Activated B cell treated with CpG ODN at 0.5 μM for 24 hours (primary cell): ENCODE data around the gene RIT1. TPM values are rescaled to one million over a fixed set of nuclear protein-coding genes. Genes with fewer than 3 reads are reported as not detected.
A peak's percentile ranks its signal among the peaks of the same experiment; 100 is the strongest.

Source experiments
- ATAC-seq: fragments of 200-7000 bp; cut with Tn5 transposase; one replicate; pipeline ENCODE4 v1.10.0; 2021; ENCODE audit warnings: low read depth, mild to moderate bottlenecking, moderate library complexity
- CTCF ChIA-PET: fragments of 350-600 bp; sonication (Branson Sonifier 250); formaldehyde crosslinking; loops from one replicate; lab custom pipeline; 2021; ENCODE audit warnings: antibody characterized with exemption; lab: Charles Lee
- POLR2A ChIA-PET: fragments of 350-600 bp; sonication (Branson Sonifier 250); formaldehyde crosslinking; loops from one replicate; lab custom pipeline; 2021; ENCODE audit warnings: antibody characterized with exemption; lab: Charles Lee
- DNase-seq: peaks from one replicate; pipeline ENCODE4 v3.0.0; 2022
- H3K27ac Mint-ChIP-seq: one replicate; pipeline ENCODE4 v1.8.0; 2020; ENCODE audit warnings: mixed read lengths
- H3K27me3 Mint-ChIP-seq: one replicate; pipeline ENCODE4 v1.8.0; 2021; ENCODE audit warnings: mixed read lengths
- H3K36me3 Mint-ChIP-seq: one replicate; pipeline ENCODE4 v1.8.0; 2021; ENCODE audit warnings: low read depth, mixed read lengths
- H3K4me1 Mint-ChIP-seq: one replicate; pipeline ENCODE4 v1.8.0; 2021; ENCODE audit warnings: mixed read lengths
- H3K4me3 Mint-ChIP-seq: one replicate; pipeline ENCODE4 v1.8.0; 2020; ENCODE audit warnings: mild to moderate bottlenecking, mixed read lengths
- H3K9me3 Mint-ChIP-seq: one replicate; pipeline ENCODE4 v1.8.0; 2020; ENCODE audit warnings: mixed read lengths
- intact Hi-C: fragments of 100-400 bp; cut with micrococcal nuclease; formaldehyde crosslinking; loops from one replicate; pipeline ENCODE4 v1.15.1; 2024
- total RNA-seq: library from RNA; stranded (reverse); gene quantifications from 2 replicates; pipeline ENCODE4 v1.2.3, GENCODE V29; 2022
- TF ChIP-seq, protein P1 (sequence below): fragments of 200-600 bp; IDR thresholded peaks from one replicate; pipeline ENCODE4 v1.8.0; 2022; ENCODE audit warnings: antibody characterized with exemption, mild to moderate bottlenecking

RIT1 gene
- total RNA-seq, 1 donor from 2014 or later: 38.6 TPM

DNA sequence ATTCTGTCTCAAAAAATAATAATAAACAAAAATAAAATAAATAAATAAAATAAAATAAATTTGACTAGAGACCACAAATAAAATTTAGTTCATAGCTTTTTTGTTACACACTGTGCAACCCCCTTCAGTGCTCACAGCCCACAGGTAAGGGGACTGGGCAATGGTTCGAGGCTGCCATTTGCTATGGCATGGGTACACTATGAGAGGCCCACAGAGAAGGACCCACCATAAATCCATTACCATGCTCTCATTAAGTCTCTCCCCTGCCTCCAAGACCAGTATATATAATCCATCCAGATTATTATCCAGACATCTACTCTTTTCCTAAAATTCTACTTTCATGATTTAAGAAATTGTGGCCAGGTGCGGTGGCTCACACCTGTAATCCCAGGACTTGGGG lies 8.7 kb upstream of the RIT1 start:
- CTCF ChIA-PET: no interaction called here
- no peak overlapping the region for H3K4me3 Mint-ChIP-seq
- H3K4me1 Mint-ChIP-seq: no peaks in the 10 kb centered on the region
- H3K36me3 Mint-ChIP-seq: peaks cover 84% of the 10 kb centered on the region
- intact Hi-C loops: no loop called here
- no peak for DNase-seq
- H3K9me3 Mint-ChIP-seq: no peaks in the 10 kb centered on the region
- H3K27ac Mint-ChIP-seq: no peak overlapping the region
- no peaks in the 10 kb centered on the region for H3K27me3 Mint-ChIP-seq
- TF ChIP-seq, protein P1, sequence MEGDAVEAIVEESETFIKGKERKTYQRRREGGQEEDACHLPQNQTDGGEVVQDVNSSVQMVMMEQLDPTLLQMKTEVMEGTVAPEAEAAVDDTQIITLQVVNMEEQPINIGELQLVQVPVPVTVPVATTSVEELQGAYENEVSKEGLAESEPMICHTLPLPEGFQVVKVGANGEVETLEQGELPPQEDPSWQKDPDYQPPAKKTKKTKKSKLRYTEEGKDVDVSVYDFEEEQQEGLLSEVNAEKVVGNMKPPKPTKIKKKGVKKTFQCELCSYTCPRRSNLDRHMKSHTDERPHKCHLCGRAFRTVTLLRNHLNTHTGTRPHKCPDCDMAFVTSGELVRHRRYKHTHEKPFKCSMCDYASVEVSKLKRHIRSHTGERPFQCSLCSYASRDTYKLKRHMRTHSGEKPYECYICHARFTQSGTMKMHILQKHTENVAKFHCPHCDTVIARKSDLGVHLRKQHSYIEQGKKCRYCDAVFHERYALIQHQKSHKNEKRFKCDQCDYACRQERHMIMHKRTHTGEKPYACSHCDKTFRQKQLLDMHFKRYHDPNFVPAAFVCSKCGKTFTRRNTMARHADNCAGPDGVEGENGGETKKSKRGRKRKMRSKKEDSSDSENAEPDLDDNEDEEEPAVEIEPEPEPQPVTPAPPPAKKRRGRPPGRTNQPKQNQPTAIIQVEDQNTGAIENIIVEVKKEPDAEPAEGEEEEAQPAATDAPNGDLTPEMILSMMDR: no peak
- POLR2A ChIA-PET: interaction anchor here (0.7 to 1.0 kb wide), 2 partner anchors 12 to 24 kb away, joined by 3 to 5 read pairs; no protein-coding TSS in a partner anchor
- ATAC-seq: no peak

DNA sequence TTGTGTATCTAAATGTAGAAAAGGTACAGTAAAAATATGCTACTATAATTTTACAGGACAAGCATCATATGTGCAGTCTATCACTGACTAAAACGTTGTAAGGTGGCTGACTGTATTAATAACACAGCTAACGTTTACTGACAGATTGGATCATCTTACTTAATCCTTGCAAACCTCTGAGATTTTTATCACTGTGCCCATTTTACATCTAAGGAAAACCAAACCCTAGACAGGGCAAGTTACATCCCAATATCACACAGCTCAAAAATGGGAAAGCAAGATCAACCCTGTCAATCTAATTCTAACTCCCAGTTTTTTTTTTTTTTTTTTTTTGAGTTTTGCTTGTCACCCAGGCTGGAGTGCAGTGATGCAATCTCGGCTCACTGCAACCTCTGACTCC lies 7.5 kb upstream of the RIT1 start:
- Mint-ChIP-seq H3K27me3 (no peaks in the 10 kb centered on the region), H3K36me3 (peaks cover 86% of the 10 kb centered on the region), H3K4me3 (no peak overlapping the region), H3K27ac (no peak overlapping the region), H3K9me3 (no peaks in the 10 kb centered on the region), H3K4me1 (no peaks in the 10 kb centered on the region)
- CTCF ChIA-PET: interaction anchor here (0.7 kb wide), 1 partner anchor 25 kb away, joined by 3 read pairs; no protein-coding TSS in a partner anchor
- POLR2A ChIA-PET: interaction anchor here (0.6 to 1.0 kb wide), 4 partner anchors 10 to 1669 kb away, joined by 3 to 7 read pairs (median 4); partner anchors contain the start of gene ARHGEF2
- TF ChIP-seq, protein P1: no peak
- no peak for DNase-seq
- ATAC-seq: no peak
- intact Hi-C loops: no loop called here

DNA sequence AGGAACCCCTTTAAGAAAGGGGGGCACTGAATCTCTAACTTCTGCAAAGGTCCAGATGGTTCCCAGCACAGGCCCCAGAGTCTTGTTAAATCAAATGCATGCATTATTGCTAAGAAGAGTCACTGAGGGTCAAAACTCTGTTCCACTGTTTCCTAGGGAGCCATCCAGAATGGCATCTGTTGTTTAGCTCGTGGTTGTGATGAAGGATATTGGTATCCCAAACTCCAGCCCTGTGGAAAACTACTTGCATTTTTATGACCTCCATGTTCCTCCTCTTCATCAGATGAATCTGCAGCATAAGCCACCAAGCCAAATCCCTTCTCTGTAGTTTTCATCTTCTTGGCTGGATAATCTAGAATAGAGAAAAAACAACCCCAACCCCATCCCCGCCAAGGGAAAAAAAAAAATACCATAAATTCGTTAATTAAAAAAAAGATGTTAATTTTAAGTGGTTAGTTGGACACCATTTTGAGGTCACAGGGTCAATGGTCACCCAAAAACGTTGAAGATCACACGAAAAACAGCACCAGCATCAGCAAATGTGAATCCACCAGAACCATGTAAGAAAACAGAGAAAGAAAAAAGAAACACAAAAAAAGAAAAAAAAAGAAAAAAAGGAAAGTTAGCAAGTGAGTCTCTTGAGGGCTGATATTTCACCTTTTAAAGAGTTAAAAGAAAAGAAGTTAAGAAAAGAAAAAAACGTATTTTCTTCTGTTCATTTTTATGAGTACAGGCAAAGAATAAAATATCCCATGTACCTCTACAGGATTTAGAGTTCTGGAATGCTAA lies 3.0 kb upstream of the RIT1 start:
- Mint-ChIP-seq H3K4me1 (peaks cover 22% of the 10 kb centered on the region), H3K27me3 (no peaks in the 10 kb centered on the region), H3K36me3 (peaks cover 82% of the 10 kb centered on the region), H3K27ac (no peak overlapping the region), H3K4me3 (no peak overlapping the region), H3K9me3 (no peaks in the 10 kb centered on the region)
- ChIA-PET POLR2A (no interaction called here), CTCF (no interaction called here)
- intact Hi-C loops: loop anchor here (5.0 kb wide), 1 partner anchor 138 kb away; the partner anchor contains the start of genes LAMTOR2 and UBQLN4
- TF ChIP-seq, protein P1: no peak
- ATAC-seq: no peak
- DNase-seq: no peak

DNA sequence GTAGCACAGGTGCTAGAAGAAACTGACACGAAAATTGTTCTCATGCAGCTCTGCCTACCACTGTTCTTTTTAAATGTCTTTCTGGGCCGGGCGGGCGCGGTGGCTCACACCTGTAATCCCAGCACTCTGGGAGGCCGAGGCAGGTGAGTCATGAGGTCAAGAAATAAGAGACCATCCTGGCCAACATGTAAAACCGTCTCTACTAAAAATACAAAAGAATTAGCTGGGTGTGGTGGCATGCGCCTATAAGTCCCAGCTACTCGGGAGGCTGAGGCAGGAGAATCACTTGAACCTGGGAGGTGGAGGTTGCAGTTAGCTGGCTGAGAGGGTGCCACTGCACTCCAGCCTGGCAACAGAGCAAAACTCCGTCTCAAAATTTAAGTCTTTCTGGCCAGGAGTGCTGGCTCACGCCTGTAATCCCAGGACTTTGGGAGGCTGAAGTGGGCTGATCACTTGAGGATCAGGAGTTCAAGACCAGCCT lies 947 bp upstream of the RIT1 start:
- H3K27ac Mint-ChIP-seq: peak overlapping the region; percentile 97
- ChIA-PET POLR2A (interaction anchor here (0.6 to 1.7 kb wide), 3 partner anchors 19 to 527 kb away, joined by 3 to 17 read pairs (median 6); partner anchors contain the start of gene KHDC4), CTCF (no interaction called here)
- ATAC-seq (no peak), DNase-seq (no peak)
- peaks cover 86% of the 10 kb centered on the region for H3K36me3 Mint-ChIP-seq
- H3K4me3 Mint-ChIP-seq: peak overlapping the region; percentile 99
- intact Hi-C loops: loop anchor here (5.0 kb wide), 1 partner anchor 140 kb away; the partner anchor contains the start of genes LAMTOR2 and UBQLN4
- H3K9me3 Mint-ChIP-seq: no peaks in the 10 kb centered on the region
- TF ChIP-seq, protein P1: no peak
- H3K27me3 Mint-ChIP-seq: no peaks in the 10 kb centered on the region
- peaks cover 22% of the 10 kb centered on the region for H3K4me1 Mint-ChIP-seq

DNA sequence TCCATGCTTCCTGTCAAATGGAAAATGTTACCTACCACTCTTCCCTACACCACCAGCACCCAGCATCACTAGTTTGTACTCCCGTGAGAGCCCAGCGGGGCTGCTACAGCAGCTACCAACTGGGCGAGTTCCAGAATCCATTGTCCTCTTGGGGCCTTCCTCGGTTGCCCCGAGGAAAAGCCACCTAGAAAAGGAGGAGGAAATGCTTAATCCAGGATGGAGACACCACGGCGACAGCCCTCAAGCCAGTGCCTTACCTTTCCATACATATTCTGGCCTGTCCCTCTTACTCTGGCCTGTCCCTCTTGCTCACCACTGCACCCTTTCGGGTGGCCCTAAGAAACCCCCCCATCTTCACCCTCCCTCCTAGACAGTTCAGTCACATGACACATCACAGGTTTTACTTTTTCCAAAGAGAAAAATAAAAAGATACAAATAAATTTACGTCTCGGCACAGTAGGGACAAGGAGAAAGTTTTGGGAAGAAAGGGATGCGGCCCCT lies 478 bp downstream of the RIT1 start:
- intact Hi-C loops: loop anchor here (1.0 to 5.0 kb wide), 5 partner anchors 24 to 142 kb away; partner anchors contain the start of genes ARHGEF2, KHDC4, LAMTOR2 and SYT11
- Mint-ChIP-seq H3K4me1 (peaks cover 22% of the 10 kb centered on the region), H3K36me3 (peaks cover 80% of the 10 kb centered on the region), H3K27ac (peak overlapping the region; percentile 97), H3K27me3 (no peaks in the 10 kb centered on the region), H3K4me3 (peak overlapping the region; percentile 99), H3K9me3 (no peaks in the 10 kb centered on the region)
- POLR2A ChIA-PET: interaction anchor here (0.5 to 1.2 kb wide), 4 partner anchors 67 to 165 kb away, joined by 3 to 7 read pairs (median 6); partner anchors contain the start of genes ARHGEF2 and UBQLN4
- CTCF ChIA-PET: no interaction called here
- TF ChIP-seq, protein P1: no peak
- peak; percentile 29 for ATAC-seq
- no peak for DNase-seq
